ENCODE data around the gene EFR3B.

EFR3B gene

GRCh38 chr2:25034081-25034480, 7.8 kb upstream of the EFR3B start:
- DNase-seq (ENCODE audit: low read depth in 2 of 2): no peak

- DNase-seq (ENCODE audit: low read depth in 2 of 2): no peak
Measured at GRCh38 chr2:25035537-25036220, 6.2 kb upstream of the EFR3B start.

- no peak for DNase-seq (ENCODE audit: low read depth in 2 of 2)
Measured at GRCh38 chr2:25036221-25036559, 5.7 kb upstream of the EFR3B start.

- no peak for DNase-seq (ENCODE audit: low read depth in 2 of 2)
Measured at GRCh38 chr2:25039126-25039525, 2.8 kb upstream of the EFR3B start.

GRCh38 chr2:25041307-25041927, 459 bp upstream of the EFR3B start:
- DNase-seq (ENCODE audit: low read depth in 2 of 2): no peak

- no peak for DNase-seq (ENCODE audit: low read depth in 2 of 2)
Measured at GRCh38 chr2:25042321-25043240, 705 bp downstream of the EFR3B start.

GRCh38 chr2:25043241-25043867, 1.5 kb downstream of the EFR3B start:
- peak; percentile 32 to 37 for DNase-seq (ENCODE audit: low read depth in 2 of 2)

GRCh38 chr2:25044011-25044410, 2.1 kb downstream of the EFR3B start:
- DNase-seq (ENCODE audit: low read depth in 2 of 2): no peak

- DNase-seq (ENCODE audit: low read depth in 2 of 2): no peak
Measured at GRCh38 chr2:25044990-25045389, 3.1 kb downstream of the EFR3B start.

- DNase-seq (ENCODE audit: low read depth in 2 of 2): no peak
Measured at GRCh38 chr2:25049422-25049821, 7.5 kb downstream of the EFR3B start.

GRCh38 chr2:25050128-25050527, 8.3 kb downstream of the EFR3B start:
- DNase-seq (ENCODE audit: low read depth in 2 of 2): no peak

- DNase-seq (ENCODE audit: low read depth in 2 of 2): no peak
Measured at GRCh38 chr2:25053041-25053440, 11.2 kb downstream of the EFR3B start.

GRCh38 chr2:25054720-25055119, 12.8 kb downstream of the EFR3B start:
- DNase-seq (ENCODE audit: low read depth in 2 of 2): no peak

- no peak for DNase-seq (ENCODE audit: low read depth in 2 of 2)
Measured at GRCh38 chr2:25055376-25055920, 13.6 kb downstream of the EFR3B start.

GRCh38 chr2:25056098-25056821, 14.4 kb downstream of the EFR3B start:
- no peak for DNase-seq (ENCODE audit: low read depth in 2 of 2)

GRCh38 chr2:25062511-25062917, 20.6 kb downstream of the EFR3B start:
- no peak for DNase-seq (ENCODE audit: low read depth in 2 of 2)

GRCh38 chr2:25063876-25064660, 22.2 kb downstream of the EFR3B start:
- DNase-seq (ENCODE audit: low read depth in 2 of 2): no peak

GRCh38 chr2:25065768-25066167, 23.9 kb downstream of the EFR3B start:
- DNase-seq (ENCODE audit: low read depth in 2 of 2): no peak

GRCh38 chr2:25066455-25066854, 24.6 kb downstream of the EFR3B start:
- no peak for DNase-seq (ENCODE audit: low read depth in 2 of 2)

- DNase-seq (ENCODE audit: low read depth in 2 of 2): no peak
Measured at GRCh38 chr2:25068217-25068616, 26.3 kb downstream of the EFR3B start.

Measured in activated CD4-positive, alpha-beta T cell treated with anti-CD3 and anti-CD28 coated beads for 24 hours (primary cell).